Measurements from ENCODE around the gene AP2A1.

DNA sequence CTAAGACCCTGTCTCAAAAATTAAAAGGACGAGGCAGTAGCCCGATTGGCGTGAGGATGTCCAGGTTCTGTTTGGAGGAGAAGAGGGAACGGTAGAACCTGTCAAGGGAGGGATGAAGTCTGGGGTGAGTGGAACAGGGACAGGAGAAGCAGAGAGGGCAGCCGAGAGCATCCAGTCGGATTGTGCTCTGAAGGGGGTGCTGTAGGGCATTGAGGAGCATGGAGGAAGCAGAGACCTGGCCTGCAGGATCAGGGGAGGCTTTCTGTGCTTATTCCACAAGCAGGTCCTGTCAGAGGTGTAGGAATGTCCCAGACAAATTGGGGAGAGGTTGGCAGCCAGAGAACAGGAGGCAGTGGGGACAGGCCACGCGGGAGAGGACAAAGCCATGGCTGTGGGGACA lies 14.1 kb downstream of the AP2A1 start:
- TF ChIP-seq RXRA (IDR thresholded peaks at IDR 0.05) (no peak), NR2F2 (IDR thresholded peaks at IDR 0.05) (no peak), GABPA (IDR thresholded peaks at IDR 0.05 in 1 of 2, conservative IDR thresholded peaks at IDR 0.05 in 1 of 2) (no peak)
- TF ChIP-seq, protein P1, sequence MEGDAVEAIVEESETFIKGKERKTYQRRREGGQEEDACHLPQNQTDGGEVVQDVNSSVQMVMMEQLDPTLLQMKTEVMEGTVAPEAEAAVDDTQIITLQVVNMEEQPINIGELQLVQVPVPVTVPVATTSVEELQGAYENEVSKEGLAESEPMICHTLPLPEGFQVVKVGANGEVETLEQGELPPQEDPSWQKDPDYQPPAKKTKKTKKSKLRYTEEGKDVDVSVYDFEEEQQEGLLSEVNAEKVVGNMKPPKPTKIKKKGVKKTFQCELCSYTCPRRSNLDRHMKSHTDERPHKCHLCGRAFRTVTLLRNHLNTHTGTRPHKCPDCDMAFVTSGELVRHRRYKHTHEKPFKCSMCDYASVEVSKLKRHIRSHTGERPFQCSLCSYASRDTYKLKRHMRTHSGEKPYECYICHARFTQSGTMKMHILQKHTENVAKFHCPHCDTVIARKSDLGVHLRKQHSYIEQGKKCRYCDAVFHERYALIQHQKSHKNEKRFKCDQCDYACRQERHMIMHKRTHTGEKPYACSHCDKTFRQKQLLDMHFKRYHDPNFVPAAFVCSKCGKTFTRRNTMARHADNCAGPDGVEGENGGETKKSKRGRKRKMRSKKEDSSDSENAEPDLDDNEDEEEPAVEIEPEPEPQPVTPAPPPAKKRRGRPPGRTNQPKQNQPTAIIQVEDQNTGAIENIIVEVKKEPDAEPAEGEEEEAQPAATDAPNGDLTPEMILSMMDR (IDR thresholded peaks at IDR 0.05; ENCODE audit: low read depth, low read length, missing input control), result no peak
- TF ChIP-seq, protein P2, sequence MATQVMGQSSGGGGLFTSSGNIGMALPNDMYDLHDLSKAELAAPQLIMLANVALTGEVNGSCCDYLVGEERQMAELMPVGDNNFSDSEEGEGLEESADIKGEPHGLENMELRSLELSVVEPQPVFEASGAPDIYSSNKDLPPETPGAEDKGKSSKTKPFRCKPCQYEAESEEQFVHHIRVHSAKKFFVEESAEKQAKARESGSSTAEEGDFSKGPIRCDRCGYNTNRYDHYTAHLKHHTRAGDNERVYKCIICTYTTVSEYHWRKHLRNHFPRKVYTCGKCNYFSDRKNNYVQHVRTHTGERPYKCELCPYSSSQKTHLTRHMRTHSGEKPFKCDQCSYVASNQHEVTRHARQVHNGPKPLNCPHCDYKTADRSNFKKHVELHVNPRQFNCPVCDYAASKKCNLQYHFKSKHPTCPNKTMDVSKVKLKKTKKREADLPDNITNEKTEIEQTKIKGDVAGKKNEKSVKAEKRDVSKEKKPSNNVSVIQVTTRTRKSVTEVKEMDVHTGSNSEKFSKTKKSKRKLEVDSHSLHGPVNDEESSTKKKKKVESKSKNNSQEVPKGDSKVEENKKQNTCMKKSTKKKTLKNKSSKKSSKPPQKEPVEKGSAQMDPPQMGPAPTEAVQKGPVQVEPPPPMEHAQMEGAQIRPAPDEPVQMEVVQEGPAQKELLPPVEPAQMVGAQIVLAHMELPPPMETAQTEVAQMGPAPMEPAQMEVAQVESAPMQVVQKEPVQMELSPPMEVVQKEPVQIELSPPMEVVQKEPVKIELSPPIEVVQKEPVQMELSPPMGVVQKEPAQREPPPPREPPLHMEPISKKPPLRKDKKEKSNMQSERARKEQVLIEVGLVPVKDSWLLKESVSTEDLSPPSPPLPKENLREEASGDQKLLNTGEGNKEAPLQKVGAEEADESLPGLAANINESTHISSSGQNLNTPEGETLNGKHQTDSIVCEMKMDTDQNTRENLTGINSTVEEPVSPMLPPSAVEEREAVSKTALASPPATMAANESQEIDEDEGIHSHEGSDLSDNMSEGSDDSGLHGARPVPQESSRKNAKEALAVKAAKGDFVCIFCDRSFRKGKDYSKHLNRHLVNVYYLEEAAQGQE (IDR thresholded peaks at IDR 0.05), result no peak

All from liver (tissue), 3 donors.